ES-I3 (cell line): ENCODE results near the gene GOLPH3L.
A peak's percentile ranks its signal among the peaks of the same experiment; 100 is the strongest.
"Not testable (repeated sequence)": the region's sequence is repeated elsewhere in the genome, so short reads cannot be mapped to it uniquely, and the experiment has no call there.

Experiments used
- H3K36me3 ChIP-seq: 2 replicates; pipeline ENCODE4 v1.6.1; 2013; ENCODE audit warnings: mild to moderate bottlenecking, low read length, control low read depth, moderate library complexity; ENCODE audit not compliant: insufficient read depth
- H3K4me1 ChIP-seq: 2 replicates; pipeline ENCODE4 v1.6.1; 2013; ENCODE audit warnings: mild to moderate bottlenecking, control low read depth, low read length; ENCODE audit not compliant: insufficient read depth
- H3K9ac ChIP-seq: 2 replicates; pipeline ENCODE4 v1.6.1; 2013; ENCODE audit warnings: low read depth, mild to moderate bottlenecking, low read length, moderate library complexity
- H3K9me3 ChIP-seq: 2 replicates; pipeline ENCODE4 v1.6.1; 2013; ENCODE audit warnings: mild to moderate bottlenecking, low read length, moderate library complexity; ENCODE audit not compliant: control insufficient read depth, insufficient read depth

Gene GOLPH3L

GRCh38 chr1:150638430-150638829, 58.5 kb downstream of the GOLPH3L start:
- H3K9me3 ChIP-seq, H3K36me3 ChIP-seq, H3K9ac ChIP-seq: not testable (repeated sequence)
- peaks cover 22% of the 10 kb centered on the region for H3K4me1 ChIP-seq

GRCh38 chr1:150634839-150635622, 61.9 kb downstream of the GOLPH3L start:
- not testable (repeated sequence) for H3K9me3 ChIP-seq, H3K36me3 ChIP-seq
- Histone ChIP-seq H3K4me1 (peaks cover 17% of the 10 kb centered on the region), H3K9ac (peak overlapping the region; percentile 32)

GRCh38 chr1:150629115-150629928, 67.6 kb downstream of the GOLPH3L start, which contains the start of gene ENSA:
Gene ENSA, minus strand, starts transcription at chr1:150629612. Its CDS starts 142 bp downstream, at chr1:150629470.
- peaks cover 30% of the 10 kb centered on the region for H3K36me3 ChIP-seq
- no peaks in the 10 kb centered on the region for H3K9me3 ChIP-seq
- H3K4me1 ChIP-seq = peaks cover 14% of the 10 kb centered on the region
- H3K9ac ChIP-seq = peak within 1 kb of the TSS; percentile 76

- H3K9me3 ChIP-seq = no peaks in the 10 kb centered on the region
- H3K9ac ChIP-seq = peak overlapping the region; percentile 76
- peaks cover 30% of the 10 kb centered on the region for H3K36me3 ChIP-seq
- peaks cover 16% of the 10 kb centered on the region for H3K4me1 ChIP-seq
Observed at GRCh38 chr1:150628766-150629114, 68.2 kb downstream of the GOLPH3L start.

- H3K9ac ChIP-seq = peak overlapping the region; percentile 76
- peaks cover 22% of the 10 kb centered on the region for H3K4me1 ChIP-seq
- H3K9me3 ChIP-seq = no peaks in the 10 kb centered on the region
- H3K36me3 ChIP-seq = peaks cover 30% of the 10 kb centered on the region
Observed at GRCh38 chr1:150627826-150628410, 69.0 kb downstream of the GOLPH3L start.

GRCh38 chr1:150626150-150626549, 70.8 kb downstream of the GOLPH3L start:
- Histone ChIP-seq H3K9ac (no peak overlapping the region), H3K36me3 (peaks cover 31% of the 10 kb centered on the region), H3K4me1 (peaks cover 25% of the 10 kb centered on the region), H3K9me3 (no peaks in the 10 kb centered on the region)

GRCh38 chr1:150624546-150624945, 72.4 kb downstream of the GOLPH3L start:
- H3K4me1 ChIP-seq = peaks cover 25% of the 10 kb centered on the region
- peaks cover 47% of the 10 kb centered on the region for H3K36me3 ChIP-seq
- H3K9me3 ChIP-seq, H3K9ac ChIP-seq: not testable (repeated sequence)

GRCh38 chr1:150624134-150624533, 72.8 kb downstream of the GOLPH3L start:
- H3K36me3 ChIP-seq = peaks cover 52% of the 10 kb centered on the region
- H3K9me3 ChIP-seq, H3K9ac ChIP-seq: not testable (repeated sequence)
- peaks cover 25% of the 10 kb centered on the region for H3K4me1 ChIP-seq

- H3K4me1 ChIP-seq = peaks cover 25% of the 10 kb centered on the region
- H3K36me3 ChIP-seq = peaks cover 51% of the 10 kb centered on the region
- H3K9ac ChIP-seq = no peak overlapping the region
- H3K9me3 ChIP-seq = no peaks in the 10 kb centered on the region
Observed at GRCh38 chr1:150622303-150622975, 74.5 kb downstream of the GOLPH3L start.

- H3K36me3 ChIP-seq = peaks cover 51% of the 10 kb centered on the region
- H3K4me1 ChIP-seq = peaks cover 25% of the 10 kb centered on the region
Observed at GRCh38 chr1:150621497-150622302, 75.3 kb downstream of the GOLPH3L start.

GRCh38 chr1:150620919-150621318, 76.0 kb downstream of the GOLPH3L start:
- peaks cover 47% of the 10 kb centered on the region for H3K36me3 ChIP-seq

More at GRCh38 chr1:150621497-150622302, 75.3 kb downstream of the GOLPH3L start:
- no peaks in the 10 kb centered on the region for H3K9me3 ChIP-seq
- no peak overlapping the region for H3K9ac ChIP-seq

GRCh38 chr1:150619576-150620509, 77.1 kb downstream of the GOLPH3L start:
- no peak overlapping the region for H3K9ac ChIP-seq
- peaks cover 28% of the 10 kb centered on the region for H3K4me1 ChIP-seq
- no peaks in the 10 kb centered on the region for H3K9me3 ChIP-seq
- peaks cover 42% of the 10 kb centered on the region for H3K36me3 ChIP-seq

More at GRCh38 chr1:150620919-150621318, 76.0 kb downstream of the GOLPH3L start:
- Histone ChIP-seq H3K9me3 (no peaks in the 10 kb centered on the region), H3K4me1 (peaks cover 26% of the 10 kb centered on the region), H3K9ac (no peak overlapping the region)
